ENCODE measurements around the gene SNORC.

GRCh38 chr2:232897598-232898408 lies 27.7 kb downstream of the SNORC start:
- no peak for TF ChIP-seq CTCF (IDR thresholded peaks at IDR 0.05)
- TF ChIP-seq POLR2A (IDR thresholded peaks at IDR 0.05) = no peak
- TF ChIP-seq POLR2AphosphoS5 (IDR thresholded peaks at IDR 0.05) = no peak

Data from prostate gland (tissue), 2 donors.